NCI-H69 (cell line): ENCODE results near the gene MAMDC2.
A peak's percentile ranks its signal among the peaks of the same experiment; 100 is the strongest.
"Not testable (repeated sequence)": the region's sequence is repeated elsewhere in the genome, so short reads cannot be mapped to it uniquely, and the experiment has no call there.

Experiments
- DNase-seq: peaks from one replicate; lab custom pipeline; 2025; lab: John Stamatoyannopoulos, UW

MAMDC2 gene

DNA sequence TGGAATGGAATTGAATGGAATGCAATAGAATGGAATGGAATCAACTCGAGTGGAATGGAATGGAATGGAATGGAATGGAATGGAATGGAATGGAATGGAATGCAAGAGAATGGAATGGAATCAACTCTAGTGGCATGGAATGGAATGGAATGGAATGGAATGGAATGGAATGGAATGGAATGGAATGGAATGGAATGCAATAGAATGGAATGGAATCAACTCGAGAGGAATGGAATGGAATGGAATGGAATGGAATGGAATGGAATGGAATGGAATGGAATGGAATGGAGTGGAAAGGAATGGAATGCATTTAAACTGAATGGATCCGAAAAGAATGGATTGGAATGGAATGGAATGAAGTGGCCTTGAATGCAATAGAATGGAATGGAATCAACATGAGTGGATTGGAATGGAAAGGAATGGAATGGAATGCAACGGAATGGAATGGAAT is 5.5 kb upstream of the MAMDC2 start:
- not testable (repeated sequence) for DNase-seq

DNA sequence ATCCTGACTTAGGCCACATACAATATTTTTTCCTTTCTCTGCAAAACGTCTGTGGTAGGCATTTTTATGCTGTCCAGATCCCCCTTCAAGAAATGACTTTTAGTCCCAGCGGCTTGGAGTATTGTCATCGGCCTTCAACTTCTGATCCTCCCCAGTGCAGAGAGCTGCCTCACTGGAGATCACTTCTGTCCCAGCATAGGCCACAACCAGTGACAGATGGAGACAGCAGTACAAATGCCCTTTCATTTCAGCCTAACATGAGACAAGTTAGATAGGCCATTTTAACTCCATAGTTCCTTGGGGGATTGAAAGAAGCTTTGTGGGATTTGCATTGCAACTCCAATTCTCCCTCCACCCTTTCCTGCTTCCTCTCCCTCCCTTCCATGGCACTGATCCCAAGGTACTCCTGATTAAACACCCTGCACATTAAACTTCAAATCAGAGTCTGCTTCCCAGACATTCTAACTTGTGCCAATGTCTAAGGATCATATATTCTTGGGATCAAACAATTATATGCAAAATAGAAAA is 3.2 kb upstream of the MAMDC2 start:
- DNase-seq, result peak; percentile 37

DNA sequence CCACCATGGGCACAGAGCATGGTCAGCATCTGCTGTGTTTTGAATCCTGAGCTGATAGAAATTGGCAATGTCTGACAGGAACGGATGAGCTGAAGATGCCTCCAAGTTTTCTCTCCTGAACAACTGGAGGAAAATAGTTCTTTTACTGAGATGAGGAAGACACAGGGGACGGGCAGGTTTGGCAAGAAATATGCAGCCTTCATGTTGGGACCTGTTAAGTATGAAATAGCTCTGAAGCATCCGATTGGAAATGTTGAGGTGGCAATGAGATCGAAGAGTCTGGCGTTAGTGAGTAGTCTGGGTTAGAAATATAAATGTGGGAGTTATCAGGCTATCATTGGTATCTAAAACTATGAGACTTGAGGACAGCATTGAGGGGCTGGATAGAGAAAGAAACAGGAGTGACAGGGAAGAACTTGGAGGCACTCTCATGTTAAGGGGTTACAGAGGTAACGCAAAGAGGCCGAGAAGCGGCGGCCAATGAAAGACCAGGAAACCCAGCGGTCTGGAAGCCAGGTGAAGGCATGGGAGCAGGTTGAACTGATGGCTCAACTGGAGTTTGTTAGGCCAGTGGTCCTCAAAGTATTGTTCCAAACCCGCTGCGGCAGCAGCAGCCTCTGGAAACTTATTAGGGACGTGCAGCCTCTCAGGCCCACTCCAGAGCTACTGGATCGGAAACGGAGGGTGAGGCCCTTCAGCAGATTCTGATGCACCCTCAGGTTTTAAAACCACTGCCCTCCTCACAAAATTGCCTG is 1.0 kb upstream of the MAMDC2 start:
- DNase-seq, result no peak

DNA sequence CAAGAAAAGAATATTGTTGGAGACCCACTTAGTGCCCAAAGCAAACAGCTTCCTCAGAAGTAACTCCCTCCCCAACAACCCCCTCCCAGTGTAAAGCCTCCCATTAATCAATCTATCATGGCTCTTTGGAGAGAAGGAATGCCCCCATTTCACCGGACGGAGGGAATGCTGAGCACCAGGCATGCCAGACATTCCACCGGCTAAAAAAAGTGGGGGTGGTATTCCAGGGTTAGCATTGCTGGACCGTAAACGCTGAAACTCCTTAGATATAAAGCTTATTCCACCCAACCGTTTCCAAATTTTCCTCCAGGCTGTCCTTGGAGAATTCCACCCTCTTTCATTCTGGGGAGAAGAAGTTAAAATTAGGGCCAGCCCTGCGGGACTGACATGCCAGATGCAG is 363 bp upstream of the MAMDC2 start:
- no peak for DNase-seq

DNA sequence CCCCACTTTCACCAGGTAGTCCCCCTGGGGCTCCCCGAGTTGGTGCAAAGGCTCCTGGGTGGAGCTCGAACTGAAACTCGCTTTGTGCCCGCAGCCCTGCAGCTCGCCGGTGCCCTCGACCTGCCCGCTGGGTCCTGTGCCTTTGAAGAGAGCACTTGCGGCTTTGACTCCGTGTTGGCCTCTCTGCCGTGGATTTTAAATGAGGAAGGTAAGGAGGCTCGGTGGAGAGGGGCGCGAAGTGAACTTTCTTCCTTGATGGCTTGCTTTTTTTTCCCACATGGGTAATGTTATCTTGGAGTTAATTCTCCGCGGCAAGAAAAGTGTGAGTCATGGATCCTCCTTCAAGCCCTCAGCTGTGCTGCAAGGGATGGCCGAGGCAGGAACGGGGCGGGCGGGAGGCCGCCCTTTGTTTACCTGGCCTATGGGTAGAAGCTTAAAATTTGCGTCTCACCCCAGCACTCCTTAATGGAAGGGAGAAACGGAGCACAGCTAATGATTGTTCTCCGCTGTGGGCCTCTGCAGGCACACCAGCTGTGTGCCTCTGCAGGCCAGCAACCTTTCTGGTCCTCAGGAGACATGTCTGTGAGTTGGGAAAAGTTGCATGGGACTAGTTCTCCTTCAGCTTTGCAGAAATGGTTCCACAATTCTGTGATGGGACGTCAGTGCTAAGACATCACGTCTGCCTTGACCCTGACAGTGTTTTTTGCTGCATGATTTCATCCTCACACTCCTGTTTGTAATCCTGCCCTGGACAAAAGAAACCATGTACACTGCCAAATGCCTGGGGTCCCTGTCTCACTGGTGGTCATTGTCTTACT is 1.1 kb downstream of the MAMDC2 start:
- DNase-seq, result peak; percentile 68

DNA sequence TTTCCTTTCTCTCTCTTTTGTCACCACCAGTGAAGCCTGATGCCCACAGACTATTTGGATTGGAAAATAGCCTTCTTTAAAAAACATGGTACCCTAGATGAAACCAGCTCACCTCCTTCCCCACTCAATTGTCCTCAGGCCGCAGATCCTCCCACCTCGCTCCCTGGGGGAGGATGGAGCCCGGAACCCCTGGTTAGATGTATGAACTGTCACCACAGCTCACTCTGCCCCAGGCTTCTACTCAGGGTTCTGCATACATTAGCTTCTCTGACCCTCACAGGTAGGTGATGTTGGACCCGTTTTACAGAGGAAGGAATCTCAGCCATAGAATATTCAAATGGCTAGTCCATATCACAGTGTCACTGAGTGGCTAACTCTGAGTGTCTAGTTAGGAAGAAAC is 1.8 kb downstream of the MAMDC2 start:
- peak; percentile 44 for DNase-seq

DNA sequence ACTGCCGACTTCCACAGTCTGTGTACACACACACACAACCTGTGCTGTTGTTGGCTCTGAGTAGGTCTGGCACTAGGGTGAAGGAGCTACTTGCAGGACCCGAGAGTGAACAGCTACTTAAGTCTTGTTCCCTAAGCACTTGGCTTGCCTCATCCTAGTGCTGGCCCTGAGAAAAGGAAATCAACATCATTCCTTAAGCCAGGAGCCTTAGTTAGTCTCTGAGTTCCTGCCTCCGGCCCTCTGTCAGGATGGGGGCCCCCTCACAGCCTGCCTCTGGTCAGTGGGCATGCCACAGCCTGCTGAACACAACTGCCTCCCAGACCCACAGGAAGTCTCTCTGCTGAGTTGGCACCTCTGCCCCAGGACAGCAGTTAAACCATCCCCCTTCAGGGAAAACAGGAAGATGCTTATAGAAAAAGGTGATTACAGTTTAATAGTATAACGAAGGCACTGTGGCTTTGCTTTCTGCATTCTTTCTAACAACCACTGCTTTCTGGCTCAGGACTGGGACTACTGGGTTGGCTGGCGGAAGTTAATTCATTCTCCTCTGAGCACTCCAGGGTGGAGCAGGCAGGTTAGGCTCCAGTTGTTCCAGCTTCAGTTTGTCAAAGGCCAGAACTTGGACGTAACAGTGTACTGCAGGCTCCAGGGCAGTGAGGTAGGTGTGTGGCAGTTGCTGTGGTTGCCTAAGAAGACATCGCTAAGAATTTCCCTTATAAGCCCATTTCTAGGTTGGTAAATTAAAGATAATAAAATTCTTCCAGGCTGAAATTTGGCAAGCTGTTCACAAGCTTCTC is 2.8 kb downstream of the MAMDC2 start:
- DNase-seq, result peak; percentile 53

DNA sequence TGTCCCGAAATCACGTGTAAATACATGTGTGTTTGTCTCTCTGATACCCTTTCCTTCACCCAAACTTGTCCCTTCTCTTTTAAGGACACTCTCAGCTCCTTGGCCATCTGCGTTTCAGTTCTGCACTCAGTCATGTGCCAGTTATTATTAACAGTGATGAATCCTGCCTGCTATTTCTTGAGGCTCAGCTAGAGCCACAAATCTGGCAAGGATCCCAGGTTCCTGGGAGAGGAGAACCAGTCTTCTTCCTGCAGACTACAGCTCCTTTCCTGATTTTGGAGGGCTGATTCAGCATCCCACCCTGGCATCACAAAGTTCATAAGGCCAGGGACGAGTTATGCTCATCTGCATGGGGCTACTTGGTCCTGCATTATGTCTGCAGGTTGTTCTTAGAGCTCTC is 5.6 kb downstream of the MAMDC2 start:
- DNase-seq, result peak; percentile 38

DNA sequence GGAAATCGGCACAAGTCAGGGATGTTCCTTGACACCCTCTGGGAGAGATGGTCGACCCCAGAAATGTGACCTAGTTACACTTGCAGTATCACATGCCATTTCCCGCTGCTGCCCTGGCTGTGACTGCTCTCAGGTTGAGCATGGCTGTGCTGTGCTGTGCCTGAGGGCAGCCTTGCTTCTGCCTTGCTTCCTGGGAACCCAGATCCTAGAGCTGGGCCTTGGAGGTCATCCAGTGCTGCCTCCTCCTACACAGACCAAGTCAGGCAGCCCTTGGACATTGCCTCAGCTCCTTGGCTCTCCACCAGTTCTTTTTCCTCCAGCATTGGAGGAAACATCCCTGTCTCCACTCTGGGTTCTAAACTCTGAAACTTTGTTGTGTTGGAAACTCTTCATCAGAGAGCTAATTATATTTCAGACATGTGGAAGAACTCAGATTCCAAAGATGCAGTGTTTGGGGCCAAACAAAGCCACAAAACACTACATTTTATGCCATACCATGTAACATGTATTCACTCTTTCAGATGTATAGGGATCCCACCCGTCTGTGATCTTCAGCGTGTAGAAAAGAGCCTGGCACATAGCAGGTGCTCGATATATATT is 6.1 kb downstream of the MAMDC2 start:
- DNase-seq, result no peak

DNA sequence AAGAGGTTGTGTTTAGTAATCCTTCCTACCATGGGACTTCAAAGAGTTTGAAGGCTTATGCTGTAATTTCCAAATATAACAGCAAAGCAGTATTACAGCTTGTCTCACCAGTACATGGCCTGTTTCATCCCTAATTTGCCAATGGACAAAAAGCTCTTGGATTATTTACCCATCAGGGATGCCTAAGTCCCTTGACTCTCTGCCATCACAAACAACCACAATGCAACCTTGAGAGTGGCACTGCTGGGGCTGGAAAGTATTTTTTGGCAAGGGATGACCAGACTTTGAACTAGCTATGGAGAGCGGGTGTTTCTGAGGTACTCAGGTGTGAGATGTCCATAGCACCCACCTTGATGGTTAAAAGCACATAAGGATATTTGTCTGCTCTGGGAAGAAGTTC is 9.1 kb downstream of the MAMDC2 start:
- DNase-seq, result no peak

DNA sequence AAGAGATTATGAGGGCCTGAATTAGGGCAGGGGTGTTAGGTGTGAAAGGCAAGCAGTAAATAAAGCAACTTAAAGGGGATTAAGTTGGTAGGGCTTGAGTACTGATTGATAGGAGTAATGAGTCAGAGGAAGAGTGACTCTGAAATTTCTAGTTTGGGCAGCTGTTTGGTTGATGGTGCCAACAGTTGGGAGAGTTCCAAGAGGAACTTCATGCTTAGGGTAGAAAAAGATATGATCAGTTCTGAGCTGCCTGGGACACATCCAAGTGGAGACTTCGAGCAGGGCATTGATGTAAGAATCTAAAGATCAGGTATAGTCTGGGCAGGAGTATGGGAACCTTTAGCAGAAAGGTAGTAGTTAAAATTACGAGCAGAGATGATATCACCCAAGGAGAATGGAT is 10.2 kb downstream of the MAMDC2 start:
- peak; percentile 27 for DNase-seq

DNA sequence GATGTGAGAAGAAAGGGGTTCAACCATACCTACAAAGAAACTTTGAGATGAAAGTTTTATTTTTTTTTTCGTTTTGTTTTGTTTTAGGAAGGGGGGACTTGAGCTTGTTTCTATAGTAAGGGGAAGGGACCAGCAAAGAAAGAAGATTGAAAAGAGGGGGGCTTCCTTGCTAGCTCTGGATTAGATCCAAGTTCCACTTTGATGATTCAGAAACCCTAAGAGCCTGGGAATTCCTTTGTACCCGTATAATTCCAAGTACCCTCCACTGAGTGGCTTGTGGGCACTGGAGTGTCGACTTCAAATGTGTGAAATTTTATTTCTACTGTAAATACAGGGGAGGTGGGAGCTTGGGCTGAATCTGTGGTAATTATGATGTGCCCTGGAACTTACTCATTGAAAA is 10.9 kb downstream of the MAMDC2 start:
- DNase-seq, result no peak

DNA sequence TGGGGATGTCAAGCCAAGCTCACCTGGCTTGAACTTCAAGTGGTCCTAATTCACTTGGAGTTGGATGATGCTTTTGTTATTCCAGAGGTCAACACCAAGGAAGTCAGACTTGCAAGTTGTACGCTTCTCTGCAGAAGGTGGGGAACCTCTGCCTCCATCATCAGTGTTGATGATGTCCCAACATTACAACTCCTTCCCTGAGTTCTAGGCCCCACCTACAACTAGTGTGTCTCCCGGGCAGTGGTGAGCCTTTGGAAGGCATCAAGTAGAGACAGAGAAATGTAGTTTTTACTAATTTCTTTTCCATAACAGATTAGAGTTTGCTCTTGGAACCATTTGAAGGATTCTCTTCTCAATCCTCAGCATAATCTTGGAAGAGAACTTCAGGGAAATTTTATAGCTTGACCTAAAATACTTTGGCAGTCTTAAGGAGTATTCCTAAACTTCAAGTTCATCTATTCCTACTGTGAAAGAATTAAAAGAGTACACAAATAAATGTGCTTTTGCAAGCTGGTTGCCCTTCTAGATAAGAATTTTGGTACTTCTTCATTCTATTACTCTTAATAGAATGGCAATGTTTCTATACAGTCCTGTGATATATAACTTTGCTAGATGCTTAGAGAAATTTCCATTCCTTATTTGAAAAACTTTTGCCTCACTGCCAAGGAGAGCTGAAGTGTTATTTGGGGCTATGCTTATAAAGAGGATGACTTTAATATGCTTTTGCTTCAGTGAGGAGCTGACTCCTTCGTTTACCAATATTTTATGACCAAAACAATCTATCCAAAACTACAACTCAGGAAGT is 12.0 kb downstream of the MAMDC2 start:
- no peak for DNase-seq

DNA sequence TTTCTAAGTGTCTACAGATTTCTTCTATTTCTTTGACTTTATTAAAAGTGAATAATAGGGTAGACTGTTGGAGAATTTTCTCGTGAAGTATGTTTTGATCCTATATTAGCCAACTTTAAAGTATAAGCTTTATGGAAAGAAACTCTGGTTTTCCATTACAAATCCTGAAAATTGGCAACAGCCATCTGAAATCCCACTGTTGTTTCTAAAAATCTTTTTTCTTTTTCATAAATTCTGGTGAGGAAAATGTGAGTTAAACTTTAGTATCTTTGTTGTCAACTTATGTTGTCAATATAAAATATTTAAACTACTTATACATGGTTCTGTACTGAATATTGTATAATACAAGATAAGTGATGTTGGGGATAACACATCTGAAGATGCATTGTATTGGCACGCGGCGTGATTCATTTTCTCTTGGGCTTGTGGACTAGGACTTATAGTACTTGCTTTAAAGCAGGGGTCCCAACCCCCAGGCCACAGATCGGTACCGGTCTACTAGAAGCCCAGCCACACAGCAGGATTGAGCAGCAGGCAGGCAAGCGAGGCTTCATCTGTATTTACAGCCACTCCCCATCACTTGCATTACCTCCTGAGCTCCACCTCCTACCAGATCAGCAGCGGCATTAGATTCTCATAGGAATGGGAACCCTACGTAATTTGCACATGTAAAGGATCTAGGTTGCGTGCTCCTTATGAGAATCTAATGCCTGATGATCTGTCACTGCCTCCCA is 12.7 kb downstream of the MAMDC2 start:
- no peak for DNase-seq

DNA sequence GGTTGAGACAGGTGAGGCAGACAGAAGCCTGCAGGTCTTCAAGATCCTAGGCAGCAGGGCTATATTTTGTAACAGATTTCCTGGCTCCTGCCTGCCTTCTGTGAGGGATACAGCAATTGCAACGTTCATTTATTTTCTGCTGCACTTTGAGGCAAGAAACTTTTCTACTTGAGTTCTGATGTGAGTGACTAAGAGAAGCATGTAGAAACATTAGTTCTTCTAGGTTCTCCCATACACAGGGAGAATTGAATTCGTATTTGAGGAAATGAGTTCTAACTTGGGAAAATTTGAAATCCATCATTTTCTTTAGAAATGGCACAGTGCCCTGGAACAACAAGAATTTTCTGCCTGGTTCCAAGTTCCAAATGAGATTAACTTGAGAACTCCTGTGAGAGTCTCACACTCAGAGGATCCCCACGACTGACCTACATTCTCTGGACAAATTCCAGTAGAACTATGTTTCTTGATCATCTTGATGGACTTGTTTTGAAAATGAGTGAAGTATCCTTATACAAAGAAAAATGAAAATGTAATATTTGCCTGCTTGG is 15.0 kb downstream of the MAMDC2 start:
- no peak for DNase-seq

DNA sequence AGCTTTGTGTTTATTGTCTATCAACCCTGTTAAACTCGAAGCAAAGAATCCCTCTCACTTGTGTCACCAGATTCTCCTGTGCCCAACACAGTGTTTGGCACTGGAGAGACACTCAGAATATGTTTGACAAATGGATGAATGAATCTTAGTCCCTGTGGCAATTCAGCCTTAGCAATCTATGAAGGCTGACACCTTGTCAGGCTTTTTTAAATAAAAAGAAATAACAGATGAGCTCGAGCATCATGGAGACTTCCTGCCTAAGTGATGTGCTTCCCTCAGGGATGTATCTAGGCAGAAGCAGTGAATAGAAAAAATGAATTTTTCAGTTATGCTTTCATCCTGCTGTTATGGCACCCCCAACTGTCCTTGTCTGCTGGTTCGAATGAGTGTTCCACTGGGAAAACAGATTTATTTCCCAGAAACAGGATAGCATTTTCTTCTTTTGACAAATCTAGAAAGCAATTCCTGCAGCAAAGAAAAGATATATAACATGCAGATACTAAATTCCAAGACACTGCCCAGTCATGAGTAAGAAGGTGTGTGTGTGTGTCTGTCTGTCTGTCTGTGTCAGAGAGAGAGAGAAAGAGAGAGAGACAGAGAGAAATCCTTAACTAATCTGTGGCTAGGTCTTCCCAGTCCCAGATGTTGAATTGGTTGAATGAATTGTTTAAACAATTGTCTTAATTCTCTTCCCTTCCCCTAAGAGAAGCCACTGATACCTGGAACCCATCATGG is 16.7 kb downstream of the MAMDC2 start:
- DNase-seq, result no peak

DNA sequence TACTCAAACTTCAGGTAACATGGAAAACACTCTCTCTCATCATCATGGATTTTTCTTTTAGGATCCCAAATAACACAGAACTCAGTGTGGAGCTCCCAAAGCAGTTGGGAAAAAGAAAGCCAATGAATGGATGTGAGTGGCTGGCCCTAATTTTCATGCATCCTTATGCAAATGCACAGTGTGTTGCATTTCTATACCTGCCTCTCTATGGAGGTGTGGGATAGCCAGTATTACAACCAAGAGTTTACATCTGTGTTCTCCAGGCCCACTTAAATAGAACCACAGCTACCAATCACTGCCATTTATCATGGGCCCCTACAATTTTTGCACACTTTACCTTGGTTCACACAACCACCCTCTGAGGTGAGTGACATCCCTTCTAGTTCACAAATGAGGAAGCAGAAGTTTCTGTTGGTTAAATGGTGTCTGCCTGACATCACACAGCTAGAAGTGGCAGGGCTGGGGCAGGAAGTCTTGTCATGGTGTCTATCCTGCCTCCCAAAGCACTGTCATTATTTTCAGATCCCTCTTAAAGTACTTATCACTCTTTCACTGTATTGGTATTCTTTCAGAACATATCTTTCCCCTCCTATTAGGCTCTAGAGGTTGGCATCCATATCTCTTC is 17.3 kb downstream of the MAMDC2 start:
- no peak for DNase-seq

DNA sequence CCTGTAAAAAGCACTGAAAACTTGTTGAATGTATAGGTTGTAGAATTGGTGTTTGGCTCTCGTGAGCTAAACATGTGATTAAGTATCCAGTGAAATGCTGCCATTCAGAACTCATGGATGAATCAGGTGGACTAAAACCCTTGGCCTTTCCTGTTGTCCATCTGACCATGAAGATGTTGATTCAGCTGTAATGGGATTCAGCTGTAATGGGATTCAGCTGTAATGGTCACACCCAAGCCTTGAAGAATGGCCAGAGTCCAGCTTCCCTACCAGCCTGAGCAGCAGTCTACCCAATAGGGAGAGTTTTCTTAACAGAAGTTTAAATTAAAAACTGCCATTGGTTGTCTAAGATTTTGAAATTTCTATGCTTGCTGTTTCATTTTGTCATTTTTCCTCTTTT is 18.1 kb downstream of the MAMDC2 start:
- peak; percentile 60 for DNase-seq

DNA sequence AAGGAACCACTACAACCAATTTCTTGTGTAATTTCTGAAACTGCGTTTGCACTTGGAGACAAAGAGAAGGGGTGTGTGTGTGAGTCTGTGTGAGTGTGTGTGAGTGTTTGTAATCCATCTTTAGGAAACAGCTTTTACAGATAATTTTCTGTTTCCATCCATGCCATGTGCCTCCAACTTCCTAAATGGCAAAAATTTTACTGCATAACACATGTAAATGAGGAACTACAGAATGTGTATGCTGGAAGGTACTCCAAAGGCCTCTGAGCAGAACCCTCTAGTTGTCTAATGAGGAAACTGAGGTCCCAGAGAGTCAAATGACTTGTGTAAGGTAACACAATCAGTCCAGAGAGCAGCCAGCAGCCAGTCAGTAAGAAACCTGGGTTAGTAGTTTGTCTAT is 20.8 kb downstream of the MAMDC2 start:
- no peak for DNase-seq
